Activated CD4-positive, alpha-beta T cell treated with anti-CD3 and anti-CD28 coated beads, Interleukin-2, amount 50 U/mL, for 16 hours (primary cell): Measurements from ENCODE around the gene PSMD4.
"Not testable (repeated sequence)": the region's sequence is repeated elsewhere in the genome, so short reads cannot be mapped to it uniquely, and the experiment has no call there.

Source experiments
- DNase-seq: peaks from one replicate; pipeline ENCODE4 v3.0.0-alpha.2; 2020

The PSMD4 gene

DNA sequence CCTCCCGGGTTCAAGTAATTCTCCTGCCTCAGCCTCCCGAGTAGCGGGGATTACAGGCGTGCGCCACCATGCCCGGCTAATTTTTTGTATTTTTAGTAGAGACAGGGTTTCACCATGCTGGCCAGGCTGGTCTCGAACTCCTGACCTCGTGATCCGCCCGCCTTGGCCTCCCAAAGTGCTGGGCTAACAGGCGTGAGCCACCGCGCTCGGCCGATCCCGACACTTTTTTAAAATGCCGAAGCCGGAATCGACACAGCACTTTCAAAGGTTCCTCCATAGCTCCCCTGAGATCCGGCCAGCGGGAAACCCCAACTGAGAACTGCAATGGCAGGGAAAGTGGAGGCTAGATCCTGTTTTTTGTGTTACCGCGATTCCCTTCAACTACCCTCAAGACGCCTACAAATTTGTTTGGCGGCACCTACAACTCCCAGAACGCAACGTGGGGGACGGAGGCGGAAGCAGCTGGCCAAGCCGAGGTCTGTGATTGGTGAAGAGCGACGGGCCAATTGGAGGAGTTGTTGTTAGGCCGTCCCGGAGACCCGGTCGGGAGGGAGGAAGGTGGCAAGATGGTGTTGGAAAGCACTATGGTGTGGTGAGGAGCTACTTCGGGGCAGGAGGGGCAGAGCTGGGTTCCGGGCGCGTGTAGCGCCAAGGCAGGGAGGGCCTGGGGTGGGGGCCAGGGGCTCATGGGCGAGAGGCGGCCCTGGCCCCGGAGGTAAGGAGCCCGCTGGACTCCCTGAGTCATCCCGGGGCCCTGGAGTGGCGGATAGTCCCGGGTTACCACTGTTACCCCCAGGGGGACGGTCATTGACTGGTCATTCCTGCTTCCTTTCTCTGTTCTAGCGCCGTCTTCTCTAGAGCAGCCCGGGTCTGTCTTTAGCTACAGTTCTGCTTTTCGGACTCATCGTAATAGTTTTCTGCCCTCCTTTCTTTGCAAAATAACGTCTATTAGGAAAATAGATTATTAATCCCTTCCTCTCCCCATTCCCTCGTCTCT lies at the start of gene PSMD4:
Gene PSMD4, plus strand, starts transcription at position 518 of the 997 bp plus-strand sequence. Its CDS starts 49 bp downstream, at position 567.
- peak; percentile 97 for DNase-seq

DNA sequence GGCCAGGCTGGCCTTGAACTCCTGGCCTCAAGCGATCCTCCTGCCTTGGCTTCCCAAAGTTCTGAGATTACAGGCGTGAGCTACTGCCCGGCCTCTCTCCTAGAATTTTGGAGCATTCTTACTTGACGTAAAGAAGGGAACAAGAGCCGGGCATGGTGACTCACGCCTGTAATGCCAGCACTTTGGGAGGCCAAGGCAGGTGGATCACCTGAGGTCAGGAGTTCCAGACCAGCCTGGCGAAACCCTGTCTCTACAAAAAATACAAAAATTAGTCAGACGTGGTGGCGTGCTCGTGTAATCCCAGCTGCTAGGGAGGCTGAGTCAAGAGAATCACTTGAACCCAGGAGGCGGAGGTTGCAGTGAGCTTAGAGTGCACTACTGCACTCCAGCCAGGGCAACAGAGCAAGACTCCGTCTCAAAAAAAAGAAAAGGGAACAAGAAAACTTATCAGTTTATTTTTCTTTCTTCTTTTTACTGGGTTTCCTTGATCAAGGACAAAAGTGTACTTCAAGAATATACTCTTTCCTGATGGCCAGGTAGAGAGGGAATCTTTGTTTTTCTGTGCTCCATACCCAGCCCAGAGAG lies 49.1 kb upstream of the PSMD4 start:
- not testable (repeated sequence) for DNase-seq

DNA sequence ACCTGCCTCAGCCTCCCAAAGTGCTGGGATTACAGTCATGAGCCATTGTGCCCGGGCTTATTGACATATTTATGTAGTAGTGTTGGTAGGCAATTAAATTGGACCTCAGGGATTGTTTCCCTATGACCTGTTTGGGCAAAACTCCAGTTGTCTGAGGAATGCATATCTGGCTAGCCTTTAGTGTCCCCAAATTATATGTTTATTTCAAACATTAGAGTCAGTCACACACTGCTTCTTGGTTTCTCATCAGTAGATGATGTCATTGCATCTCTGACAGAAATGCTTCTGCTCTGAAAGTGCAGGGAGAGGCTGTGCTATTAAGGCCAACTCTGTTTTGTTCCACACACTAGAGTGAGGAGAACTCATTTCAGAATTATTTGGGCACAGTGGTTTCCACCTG lies 43.7 kb upstream of the PSMD4 start:
- DNase-seq = no peak

DNA sequence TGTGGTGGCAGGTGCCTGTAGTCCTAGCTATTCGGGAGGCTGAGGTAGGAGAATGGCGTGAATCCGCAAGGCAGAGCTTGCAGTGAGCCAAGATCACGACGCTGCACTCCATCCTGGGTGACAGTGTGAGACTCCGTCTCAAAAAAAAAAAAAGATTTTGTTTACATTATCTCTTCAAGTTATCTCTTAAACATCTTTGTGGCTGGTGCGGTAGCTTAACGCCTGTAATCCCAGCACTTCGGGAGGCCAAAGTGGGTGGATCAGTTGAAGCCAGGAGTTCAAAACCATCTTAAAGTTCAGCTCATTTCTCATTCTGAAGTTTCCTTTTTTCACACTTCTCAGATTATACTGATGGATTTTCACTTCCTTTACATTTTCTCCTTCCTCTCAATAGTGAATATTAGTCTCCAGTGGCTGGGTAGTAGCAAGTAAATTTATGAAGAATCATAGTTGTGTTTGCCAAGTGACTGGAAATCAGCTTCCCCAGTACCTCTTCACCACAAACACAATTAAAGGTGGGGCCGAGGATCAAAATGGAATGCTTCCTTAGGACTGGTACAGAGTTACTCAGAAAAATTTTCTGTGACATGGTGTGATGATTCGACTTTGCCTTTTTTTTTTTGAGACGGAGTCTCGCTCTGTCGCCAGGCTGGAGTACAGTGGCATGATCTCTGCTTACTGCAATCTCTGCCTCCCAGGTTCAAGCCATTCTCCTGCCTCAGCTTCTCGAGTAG lies 42.4 kb upstream of the PSMD4 start:
- peak; percentile 25 for DNase-seq

DNA sequence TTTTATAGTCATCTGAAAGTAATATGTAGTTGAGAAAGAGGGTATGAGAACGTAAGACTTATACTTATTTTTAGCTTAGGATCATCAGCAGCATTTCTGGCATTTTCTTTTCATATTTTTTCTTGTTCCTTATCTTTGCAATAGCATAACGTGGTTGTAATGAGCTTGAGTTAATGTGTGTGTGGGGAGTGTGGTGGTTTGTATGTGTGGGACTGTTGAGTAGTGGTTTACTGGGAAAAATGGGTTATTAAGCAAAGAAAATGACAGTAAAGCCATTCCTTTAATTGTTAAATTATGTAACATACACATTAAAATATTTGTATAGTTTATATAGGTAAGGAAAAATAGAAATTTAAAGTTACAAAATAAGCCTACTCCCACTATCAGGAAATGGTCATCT lies 41.0 kb upstream of the PSMD4 start:
- DNase-seq = no peak

DNA sequence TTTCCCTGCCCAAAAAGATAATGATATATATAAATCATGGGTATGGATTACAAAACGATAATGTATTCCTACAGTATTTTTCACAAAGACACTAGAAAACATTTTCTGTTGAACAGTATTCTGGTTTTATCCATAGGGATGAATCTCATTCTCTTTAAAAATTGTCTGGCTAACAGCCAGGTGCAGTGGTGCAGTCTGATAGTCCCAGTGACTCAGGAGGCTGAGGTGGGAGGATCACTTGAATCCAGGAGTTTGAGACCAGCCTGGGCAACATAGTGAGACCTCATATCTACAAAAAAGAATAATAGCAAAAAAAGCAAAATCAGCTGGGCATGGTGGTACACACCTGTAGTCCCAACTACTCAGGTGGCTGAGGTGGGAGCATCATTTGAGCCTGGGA lies 32.9 kb upstream of the PSMD4 start:
- no peak for DNase-seq

DNA sequence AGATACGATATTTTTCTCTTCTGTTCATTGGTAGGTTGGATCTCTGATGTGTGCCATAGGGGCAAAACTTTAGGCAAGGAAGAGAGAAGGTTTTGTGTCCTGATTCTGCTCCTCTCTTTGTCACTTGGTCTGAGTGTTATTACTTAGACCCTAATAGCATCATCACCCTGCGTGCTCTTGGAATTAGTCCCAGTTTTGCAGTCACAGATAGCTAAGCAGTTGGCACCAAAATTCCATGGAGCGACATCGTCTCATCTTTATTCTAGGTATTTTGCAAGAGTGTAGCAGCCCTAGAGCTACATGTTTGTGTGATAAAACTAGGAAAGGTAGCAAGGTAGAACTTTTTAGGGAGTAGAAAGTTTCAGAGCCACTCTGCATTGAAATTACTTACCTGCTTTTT lies 32.4 kb upstream of the PSMD4 start:
- DNase-seq = no peak

DNA sequence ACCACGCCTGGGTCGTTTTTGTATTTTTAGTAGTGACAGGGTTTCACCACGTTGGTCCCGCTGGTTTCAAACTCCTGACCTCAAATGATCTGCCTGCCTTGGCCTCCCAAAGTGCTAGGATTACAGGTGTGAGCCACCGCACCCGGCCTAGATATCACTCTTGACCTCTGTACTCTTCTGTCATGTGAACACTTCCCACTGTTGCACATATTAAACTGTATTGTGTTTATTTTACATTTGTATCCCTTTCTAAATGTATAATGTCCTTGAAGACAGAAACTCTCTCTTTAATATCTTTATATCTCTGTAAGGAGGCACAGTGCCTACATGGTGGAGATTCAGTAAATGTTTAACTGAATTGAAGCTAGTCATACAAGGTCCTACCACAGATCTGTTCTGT lies 19.3 kb upstream of the PSMD4 start:
- no peak for DNase-seq

DNA sequence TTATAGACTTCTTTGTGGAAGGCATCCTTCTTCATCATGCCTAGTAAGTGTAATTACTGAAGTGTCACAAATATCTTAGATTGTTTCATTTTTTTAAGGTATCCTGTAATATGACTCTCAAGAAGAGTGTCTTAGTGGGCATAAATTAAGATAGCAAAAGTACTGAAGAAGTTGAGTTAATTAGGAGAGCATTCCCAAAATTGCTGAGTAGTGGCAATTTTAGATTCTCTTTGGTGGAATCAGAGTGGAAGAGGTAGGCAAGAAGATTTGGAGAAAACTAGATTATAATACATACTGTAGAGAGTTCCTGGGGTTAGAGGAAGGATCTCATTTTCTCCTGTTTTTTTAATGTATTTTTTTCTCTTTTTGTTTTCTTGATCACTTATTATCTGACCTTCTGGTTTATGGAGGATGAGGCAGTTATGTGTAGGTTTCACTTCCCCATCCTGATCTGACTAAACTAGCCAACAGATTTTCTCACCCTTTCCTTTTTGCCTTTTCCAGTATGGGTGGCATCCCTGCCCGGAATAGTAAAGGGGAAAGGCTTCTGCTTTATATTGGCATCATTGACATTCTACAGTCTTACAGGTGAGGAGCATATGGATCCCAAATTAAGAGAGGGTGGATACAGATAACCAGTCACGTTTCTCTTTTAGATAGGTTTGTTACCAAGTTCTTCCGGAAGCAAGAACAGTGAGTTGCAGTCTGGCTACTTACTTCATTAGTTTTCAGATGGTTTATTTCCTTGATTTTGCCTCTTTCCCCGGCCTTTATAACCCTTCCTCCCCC lies 16.7 kb upstream of the PSMD4 start:
- no peak for DNase-seq

DNA sequence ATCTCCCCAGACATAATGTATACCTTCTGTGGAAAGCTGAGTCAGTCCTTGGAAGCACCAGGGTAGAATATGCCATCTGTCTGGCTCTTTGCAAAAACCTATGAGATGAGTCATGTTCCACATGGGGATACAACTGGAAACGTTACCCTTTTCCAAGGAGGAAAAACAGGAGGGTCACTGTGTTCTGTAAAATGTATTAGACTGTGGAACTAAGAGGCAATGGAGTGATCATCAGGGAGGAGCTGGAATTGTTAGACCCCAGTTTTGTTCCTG lies 16.1 kb upstream of the PSMD4 start:
- DNase-seq = no peak

DNA sequence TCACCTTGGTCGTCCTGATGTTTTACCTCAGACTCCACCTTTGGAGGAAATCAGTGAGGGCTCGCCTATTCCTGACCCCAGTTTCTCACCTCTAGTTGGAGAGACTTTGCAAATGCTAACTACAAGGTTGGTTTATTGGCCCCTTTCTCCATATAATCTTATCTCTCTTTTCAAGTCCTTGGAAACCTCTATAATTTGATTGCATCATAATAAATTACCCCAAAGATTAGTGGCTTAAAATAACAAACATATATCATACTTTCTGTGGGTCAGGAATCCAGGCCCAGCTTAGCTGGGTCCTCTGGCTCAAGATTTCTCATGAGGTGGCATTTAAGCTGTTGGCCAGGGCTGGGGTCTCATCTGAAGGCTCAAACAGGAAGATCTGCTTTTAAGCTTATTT lies 12.1 kb upstream of the PSMD4 start:
- no peak for DNase-seq

DNA sequence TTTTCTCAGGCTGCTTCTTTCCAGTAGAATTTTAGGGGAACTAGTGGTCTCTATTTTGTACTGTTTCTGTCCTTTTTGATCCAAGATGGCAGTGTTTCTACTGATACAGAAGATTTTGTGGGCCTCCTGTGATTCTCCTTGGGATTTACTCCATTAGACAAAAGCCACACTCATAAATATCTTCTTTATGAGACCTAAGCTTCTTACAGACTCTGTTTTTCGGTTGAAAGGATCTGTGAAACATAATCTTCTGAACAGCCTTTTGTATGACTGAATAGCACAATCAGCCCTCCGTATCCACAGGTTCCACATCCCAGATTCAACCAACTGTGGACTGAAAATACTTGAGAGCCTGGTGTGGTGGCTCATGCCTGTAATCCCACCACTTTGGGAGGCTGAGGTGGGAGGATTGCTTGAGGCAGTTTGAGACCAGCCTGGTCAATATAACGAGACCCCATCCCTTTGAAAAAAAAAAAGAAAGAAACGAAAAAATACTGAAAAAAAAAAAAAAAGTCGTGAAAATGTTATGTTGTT lies 10.8 kb upstream of the PSMD4 start:
- DNase-seq = no peak

DNA sequence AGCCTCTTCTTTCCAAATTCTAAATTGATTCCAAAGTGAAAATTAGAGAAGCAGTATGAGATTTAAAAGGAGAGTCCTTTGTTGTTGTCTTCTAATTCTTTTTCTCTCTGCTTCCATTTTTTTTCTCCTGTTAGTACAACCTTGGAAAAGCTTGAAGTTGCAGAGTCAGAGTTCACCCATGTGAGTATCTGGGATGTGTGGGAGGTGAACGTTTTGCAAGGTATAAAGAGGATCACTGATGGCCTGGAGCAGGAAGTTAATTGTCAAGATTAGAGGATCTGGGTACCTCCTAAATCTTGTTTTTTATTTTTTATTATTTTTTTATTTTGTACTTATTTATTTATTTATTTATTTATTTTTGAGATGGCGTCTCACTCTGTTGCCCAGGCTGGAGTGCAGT lies 7.7 kb upstream of the PSMD4 start:
- DNase-seq = no peak

DNA sequence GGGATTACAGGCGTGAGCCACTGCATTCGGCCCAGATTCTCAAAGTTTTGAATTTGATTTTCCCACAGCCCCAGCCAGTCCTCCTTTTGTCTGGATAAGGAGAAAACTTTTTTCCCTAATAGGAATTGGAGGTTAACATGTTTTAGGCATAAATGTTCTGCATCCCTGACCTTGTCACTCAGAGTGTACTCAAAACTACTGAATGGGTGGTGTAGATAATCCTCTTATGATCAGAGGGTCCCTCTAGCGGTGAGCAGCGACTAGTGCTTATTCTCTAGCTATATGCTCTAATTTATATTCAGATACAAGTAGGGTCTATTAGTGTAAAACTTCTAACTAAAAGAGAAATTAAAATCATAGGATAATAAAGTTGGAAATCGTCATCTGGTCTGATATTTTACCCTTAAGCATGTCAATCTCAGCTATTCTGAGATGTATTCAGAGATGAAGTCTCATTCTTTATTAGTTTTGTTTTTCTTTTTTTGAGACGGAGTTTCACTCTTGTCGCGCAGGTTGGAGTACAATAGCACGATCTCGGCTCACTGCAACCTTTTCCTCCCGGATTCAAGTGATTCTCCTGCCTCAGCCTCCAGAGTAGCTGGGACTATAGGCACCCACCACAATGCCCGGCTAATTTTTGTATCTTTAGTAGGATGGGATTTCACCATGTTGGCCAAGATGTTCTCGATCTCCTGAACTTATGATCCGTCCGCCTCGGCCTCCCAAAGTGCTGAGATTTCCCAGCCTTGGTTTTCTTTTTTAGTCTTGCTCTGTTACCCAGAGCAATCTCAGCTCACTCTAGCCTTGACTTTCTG lies 2.7 kb upstream of the PSMD4 start:
- peak; percentile 80 for DNase-seq

DNA sequence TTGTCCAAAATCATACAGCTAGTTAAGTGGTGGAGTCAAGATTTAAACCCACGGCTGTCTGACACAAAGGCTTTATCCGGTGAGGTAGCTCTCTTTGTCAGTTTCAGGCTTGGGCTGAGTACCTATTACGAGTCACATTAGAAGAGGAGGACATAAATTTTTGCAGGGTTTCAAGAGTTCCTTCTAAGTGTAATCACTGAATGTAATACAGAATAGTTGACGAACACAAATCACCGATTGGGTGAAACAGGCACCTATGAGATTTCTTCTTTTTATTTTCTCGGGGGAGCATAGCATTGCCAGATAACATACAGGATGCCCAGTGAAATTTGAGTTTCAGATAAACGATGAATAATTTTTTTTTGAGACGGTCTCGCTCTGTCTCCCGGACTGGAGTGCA lies 847 bp downstream of the PSMD4 start:
- peak; percentile 14 for DNase-seq

DNA sequence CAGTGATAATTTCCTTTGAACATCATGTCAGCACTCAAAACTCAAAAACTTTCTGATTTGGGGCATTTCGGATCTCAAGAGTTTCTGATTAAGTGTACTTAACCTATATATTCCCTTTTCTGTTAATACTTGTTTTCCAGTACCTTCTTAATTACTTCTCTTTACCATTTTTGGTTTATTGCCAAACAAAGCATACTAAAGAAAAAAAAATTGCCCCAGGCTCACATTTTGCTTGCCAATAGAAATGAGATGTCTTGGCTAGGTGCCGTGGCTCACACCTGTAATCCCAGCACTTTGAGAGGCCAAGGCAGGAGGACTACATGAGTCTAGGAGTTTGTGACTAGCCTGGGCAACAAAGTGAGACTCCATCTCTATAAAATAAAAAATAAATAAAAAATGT lies 4.8 kb downstream of the PSMD4 start:
- DNase-seq = no peak

DNA sequence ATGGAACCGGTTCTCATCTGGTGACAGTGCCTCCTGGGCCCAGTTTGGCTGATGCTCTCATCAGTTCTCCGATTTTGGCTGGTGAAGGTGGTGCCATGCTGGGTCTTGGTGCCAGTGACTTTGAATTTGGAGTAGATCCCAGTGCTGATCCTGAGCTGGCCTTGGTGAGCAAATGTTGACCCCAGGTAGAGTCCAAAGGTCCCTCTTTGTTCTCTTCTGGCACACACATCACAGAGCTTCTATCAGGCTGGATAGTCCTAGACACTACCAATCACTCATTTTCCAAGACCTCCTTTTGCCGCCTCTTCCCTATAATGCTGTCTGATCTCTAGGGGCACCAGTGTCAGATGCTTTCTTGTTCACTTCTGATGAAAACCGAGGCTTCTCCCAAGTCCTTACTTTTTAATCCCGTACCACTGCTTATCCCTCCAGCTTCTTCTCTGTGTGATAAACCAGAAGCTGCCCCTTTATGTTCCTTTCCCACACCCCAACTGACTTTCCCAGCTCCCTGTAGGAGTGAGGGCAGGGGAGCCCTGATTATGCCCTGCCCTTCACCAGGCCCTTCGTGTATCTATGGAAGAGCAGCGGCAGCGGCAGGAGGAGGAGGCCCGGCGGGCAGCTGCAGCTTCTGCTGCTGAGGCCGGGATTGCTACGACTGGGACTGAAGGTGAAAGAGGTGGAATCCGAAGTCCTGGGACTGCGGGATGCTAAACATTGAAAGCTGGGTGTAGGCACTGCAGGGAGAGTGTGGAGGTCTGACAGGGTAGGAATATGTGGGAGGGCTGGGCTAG lies 11.1 kb downstream of the PSMD4 start:
- no peak for DNase-seq

DNA sequence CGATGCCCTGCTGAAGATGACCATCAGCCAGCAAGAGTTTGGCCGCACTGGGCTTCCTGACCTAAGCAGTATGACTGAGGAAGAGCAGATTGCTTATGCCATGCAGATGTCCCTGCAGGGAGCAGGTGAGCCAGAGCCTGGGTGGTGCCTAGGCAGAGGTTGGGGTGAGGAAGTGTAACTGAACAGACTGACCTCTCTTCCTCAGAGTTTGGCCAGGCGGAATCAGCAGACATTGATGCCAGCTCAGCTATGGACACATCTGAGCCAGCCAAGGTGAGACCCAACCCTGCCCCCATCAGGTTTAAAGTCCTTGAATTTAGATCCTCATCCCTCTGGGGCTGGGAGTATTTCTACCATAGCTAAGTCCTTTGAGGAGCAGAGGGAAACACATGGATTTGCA lies 11.8 kb downstream of the PSMD4 start:
- no peak for DNase-seq

DNA sequence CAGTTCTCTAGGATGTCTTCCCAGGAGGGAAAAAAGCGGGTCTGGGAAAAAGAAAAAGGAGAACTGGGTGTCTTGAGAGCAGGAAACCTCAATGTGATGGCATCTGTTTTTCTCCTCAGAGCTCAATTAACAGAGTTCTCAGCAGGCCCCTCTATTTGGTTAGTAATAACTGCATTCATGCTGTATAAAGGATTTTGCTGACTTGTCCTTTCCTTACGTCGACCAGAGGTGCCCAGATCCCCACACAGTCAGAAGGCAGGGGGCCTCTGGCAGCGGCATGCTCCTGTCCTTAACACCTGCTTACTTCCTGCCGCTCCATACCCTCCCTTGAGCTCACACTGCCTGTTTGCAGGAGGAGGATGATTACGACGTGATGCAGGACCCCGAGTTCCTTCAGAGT lies 12.3 kb downstream of the PSMD4 start:
- no peak for DNase-seq

DNA sequence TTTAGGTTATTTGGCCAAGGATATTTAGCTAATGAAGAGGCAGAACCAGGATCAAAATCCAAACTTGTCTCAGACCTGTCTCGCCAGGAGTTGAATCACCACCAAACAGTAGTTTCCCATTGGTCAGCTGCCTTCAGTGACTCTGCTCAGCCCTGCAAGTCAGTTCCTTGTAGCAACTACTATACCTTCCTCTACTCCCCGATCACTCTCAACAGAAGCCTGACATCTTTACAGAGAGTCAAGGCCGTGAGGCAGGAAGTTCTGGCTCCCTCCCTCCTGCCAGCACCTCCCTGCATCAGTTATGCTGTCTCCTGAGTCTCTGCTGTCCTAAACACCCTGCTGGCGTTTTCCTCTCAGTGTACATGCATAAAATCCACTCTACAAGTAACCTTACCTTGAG lies 13.2 kb downstream of the PSMD4 start:
- DNase-seq = no peak

DNA sequence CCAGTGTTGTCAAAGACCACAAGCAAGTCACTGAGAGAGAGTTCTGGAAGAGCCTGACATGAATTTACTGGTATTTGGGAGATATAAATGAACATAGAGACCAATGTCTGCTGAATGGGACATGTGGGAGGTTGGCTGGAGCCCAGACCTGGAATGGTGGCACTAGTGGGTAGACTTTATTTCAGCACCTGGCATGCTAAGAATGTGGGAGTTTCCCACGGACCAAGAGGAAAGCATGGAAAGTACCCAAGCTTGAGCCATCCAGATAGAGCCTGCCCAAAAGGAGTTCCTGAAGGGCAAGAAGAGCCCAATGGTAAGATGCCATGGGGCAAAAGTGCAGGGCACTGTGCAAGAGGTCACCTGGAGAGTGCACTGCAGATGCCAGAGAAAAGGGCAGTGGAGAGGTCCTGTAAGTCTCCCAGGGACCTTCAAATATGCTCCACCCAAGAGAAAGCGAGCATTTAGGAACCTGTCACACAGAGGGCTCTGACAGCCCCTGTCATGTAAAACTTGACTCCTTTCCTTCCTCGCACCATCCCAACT lies 19.5 kb downstream of the PSMD4 start:
- no peak for DNase-seq
